Measurements from ENCODE around the gene WDR46.
"Not testable (repeated sequence)": the region's sequence is repeated elsewhere in the genome, so short reads cannot be mapped to it uniquely, and the experiment has no call there.

WDR46 gene

GRCh38 chr6:33288141-33288920 is 708 bp downstream of the WDR46 start:
- DNase-seq (ENCODE audit: low read depth), result no peak

GRCh38 chr6:33286946-33287914 is 1.8 kb downstream of the WDR46 start:
- no peak for DNase-seq (ENCODE audit: low read depth)

GRCh38 chr6:33285214-33285613 is 3.8 kb downstream of the WDR46 start:
- DNase-seq (ENCODE audit: low read depth), result not testable (repeated sequence)

DNA sequence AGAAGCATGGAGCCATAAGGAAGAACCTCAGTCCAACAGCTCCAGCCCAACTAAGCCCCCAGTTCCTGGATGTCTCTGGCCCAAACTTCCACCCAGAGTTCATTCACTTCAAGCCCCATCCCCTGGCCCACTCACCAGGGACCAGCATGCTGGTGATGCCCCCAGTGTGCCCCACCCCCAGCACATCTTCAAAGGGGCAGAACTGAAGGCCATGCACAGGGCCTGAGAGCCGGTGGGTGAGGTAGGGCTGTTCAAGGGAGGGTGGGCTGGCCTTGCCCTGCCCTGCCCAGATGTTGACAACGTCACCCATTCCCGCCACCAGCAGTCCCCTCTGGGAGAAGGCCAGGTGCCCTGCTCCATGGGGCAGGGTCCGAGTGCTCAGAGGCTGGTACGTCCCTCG is 8.5 kb downstream of the WDR46 start:
- no peak for DNase-seq (ENCODE audit: low read depth)

- DNase-seq (ENCODE audit: low read depth), result no peak
These were observed 9.0 kb downstream of the WDR46 start for GRCh38 chr6:33279971-33280511.

- no peak for DNase-seq (ENCODE audit: low read depth)
These were observed 9.8 kb downstream of the WDR46 start for GRCh38 chr6:33279257-33279695.

DNA sequence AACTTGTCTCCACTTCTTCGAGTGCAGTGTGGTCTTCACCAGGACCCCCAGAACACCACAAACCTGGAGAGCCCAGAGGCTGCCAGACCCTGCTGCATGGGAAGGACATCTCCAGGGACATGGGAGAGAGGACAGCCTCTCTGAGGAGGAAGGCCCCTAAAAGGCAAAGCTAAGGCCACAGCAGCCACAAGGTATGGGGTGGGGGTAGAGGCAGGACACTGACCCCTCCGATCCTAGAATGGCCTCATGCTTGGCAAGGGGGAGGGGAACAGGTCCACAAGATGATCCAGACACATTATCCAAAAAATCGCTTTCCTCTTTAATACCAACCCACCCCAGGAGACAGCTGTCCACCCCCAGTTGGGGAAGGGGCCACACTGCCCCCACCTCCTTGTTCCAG is 10.2 kb downstream of the WDR46 start:
- DNase-seq (ENCODE audit: low read depth), result no peak

GRCh38 chr6:33278392-33278741 is 10.7 kb downstream of the WDR46 start:
- DNase-seq (ENCODE audit: low read depth), result no peak

DNA sequence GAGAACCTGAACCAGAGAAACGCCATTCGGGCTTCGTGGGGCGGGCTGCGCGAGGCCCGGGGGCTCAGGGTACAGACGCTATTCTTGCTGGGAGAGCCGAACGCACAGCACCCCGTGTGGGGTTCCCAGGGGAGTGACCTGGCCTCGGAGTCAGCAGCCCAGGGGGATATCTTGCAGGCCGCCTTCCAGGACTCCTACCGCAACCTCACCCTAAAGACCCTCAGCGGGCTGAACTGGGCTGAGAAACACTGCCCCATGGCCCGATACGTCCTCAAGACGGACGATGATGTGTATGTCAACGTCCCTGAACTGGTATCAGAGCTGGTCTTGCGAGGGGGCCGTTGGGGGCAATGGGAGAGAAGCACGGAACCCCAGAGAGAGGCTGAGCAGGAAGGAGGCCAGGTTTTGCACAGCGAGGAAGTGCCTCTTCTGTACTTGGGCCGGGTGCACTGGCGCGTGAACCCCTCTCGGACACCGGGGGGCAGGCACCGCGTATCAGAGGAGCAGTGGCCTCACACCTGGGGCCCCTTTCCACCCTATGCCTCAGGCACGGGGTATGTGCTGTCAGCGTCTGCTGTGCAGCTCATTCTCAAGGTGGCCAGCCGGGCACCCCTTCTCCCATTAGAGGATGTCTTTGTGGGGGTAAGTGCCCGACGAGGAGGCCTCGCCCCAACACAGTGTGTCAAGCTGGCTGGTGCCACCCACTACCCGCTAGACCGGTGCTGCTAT is 11.2 kb downstream of the WDR46 start:
- no peak for DNase-seq (ENCODE audit: low read depth)

- DNase-seq (ENCODE audit: low read depth), result peak; percentile 69
These were observed 12.0 kb downstream of the WDR46 start, which contains the start of gene B3GALT4 for GRCh38 chr6:33276864-33277662. Gene B3GALT4 (plus strand): TSS chr6:33277123. CDS start chr6:33277420, 297 bp downstream.

DNA sequence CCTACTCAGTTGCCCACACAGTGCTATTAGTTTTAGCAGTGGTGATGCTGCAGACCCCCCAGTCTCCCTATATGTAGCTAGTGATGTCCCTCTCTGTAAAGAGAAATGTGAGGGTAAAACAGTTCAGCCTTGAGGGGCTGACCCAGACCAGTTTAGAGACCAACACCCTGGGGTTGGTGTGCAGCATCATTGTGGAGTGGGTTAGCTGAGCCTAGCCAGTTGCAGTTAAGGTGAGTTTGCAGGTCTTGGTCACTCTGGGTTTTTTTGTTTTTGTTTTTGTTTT is 12.5 kb downstream of the WDR46 start:
- DNase-seq (ENCODE audit: low read depth), result no peak

DNA sequence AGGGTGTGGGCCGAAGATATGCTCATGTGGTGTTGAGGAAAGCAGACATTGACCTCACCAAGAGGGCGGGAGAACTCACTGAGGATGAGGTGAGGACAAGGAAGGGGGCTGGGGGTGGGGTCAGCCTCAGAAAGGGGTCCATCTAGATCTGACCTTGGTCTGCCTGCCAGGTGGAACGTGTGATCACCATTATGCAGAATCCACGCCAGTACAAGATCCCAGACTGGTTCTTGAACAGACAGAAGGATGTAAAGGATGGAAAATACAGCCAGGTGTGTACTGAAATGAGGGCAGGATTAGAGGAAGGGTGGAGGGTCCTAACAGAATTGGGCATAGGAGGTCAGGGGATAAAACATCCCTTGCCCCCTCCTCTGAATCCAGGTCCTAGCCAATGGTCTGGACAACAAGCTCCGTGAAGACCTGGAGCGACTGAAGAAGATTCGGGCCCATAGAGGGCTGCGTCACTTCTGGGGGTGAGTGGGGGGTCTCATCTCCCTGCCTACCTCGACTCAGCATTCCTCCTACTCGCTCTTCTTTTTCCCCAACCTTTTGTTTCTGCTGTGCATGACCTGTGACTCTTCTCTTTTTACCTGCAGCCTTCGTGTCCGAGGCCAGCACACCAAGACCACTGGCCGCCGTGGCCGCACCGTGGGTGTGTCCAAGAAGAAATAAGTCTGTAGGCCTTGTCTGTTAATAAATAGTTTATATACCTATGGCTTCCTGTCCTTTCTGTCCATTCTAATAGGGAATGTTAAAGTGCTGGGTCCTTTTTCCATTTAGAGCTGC is 13.1 kb downstream of the WDR46 start:
- DNase-seq (ENCODE audit: low read depth), result not testable (repeated sequence)

- no peak for DNase-seq (ENCODE audit: low read depth)
These were observed 14.8 kb downstream of the WDR46 start for GRCh38 chr6:33273924-33274902.

GRCh38 chr6:33273129-33273923 is 15.7 kb downstream of the WDR46 start:
- no peak for DNase-seq (ENCODE audit: low read depth)

DNA sequence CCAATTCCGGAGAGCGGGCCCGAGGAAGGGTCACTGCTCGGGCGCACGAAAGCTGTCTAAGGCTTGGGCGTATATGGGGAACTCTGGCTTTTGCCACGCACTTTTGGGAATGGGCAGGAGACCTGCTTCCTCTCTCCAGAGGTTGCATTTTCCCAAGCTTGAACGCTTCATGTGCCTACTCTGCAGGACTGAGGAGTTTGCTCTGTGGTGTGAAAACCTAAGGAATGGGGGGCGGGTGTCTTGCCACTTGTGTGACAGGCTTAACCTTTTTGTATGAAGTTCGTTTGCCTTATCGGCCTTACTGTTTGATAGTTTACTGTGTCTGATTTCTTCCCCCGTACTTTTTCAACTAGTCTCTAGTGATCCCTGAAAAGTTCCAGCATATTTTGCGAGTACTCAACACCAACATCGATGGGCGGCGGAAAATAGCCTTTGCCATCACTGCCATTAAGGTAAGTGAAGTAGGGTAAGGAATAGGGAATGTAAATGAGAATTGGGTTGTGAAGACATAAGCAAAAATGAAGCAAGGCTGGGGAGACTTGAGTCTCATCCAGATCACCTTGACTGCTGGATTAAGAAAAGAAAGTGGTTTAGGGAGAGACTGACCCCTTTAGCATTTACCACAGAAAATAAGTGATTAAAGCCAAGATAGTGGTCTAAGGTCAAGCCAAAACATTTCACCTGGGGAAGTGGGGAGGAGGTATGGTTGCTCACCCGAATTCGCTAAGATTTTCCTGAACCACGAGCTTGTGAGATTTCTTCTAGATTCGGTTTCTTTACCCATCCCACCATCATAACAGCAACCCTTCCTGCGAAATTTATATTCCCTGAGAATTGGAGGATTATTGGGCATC is 16.5 kb downstream of the WDR46 start:
- no peak for DNase-seq (ENCODE audit: low read depth)

GRCh38 chr6:33271468-33272274 is 17.4 kb downstream of the WDR46 start, which contains the start of the genes RPS18 and VPS52:
Gene RPS18 (plus strand): TSS chr6:33272075. CDS start chr6:33272120, 45 bp downstream.
Gene VPS52 (minus strand): TSS chr6:33271876. CDS start chr6:33271675, 201 bp downstream.
- peak; percentile 74 for DNase-seq (ENCODE audit: low read depth)

All from stimulated activated CD8-positive, alpha-beta memory T cell treated with anti-CD3 and anti-CD28 coated beads, Interleukin-15, amount 100 ng/mL, for 24 hours (primary cell).